Right atrium auricular region (tissue), 2 donors: ENCODE measurements around the gene CZIB. TPM values are rescaled to one million over a fixed set of nuclear protein-coding genes. Genes with fewer than 3 reads are reported as not detected.

Experiments used
- DNase-seq: peaks from one replicate; pipeline ENCODE4 v3.0.0-alpha.2; 2019; ENCODE audit warnings: low spot score
- H3K27ac ChIP-seq, 2 donors: fragments of 200-600 bp; sonication (generic); 1 replicate in 1 of 2; 2 replicates in 1 of 2; pipeline ENCODE4 v1.5.1; 2016 to 2019
- H3K27me3 ChIP-seq, 2 donors: fragments of 200-600 bp; sonication (generic); one replicate each; pipeline versions ENCODE4 v1.5.1 to v1.6.0; 2017 to 2019
- H3K36me3 ChIP-seq: fragments of 200-600 bp; sonication (generic); one replicate; pipeline ENCODE4 v1.5.1; 2016
- H3K4me1 ChIP-seq, 2 donors: fragments of 200-600 bp; sonication (generic); one replicate each; pipeline versions ENCODE4 v1.5.1 to v1.6.0; 2017 to 2019
- H3K4me3 ChIP-seq, 2 donors: fragments of 200-600 bp; sonication (generic); 1 replicate in 1 of 2; 2 replicates in 1 of 2; pipeline ENCODE4 v1.5.1; 2017 to 2019; ENCODE audit warnings: mild to moderate bottlenecking in 1 of 2, moderate library complexity in 1 of 2
- H3K9me3 ChIP-seq, 2 donors: fragments of 200-600 bp; sonication (generic); one replicate each; pipeline ENCODE4 v1.5.1; 2019
- total RNA-seq, 2 donors: library from RNA; depleted of rRNA; stranded (reverse); fragments of >200 nt; gene quantifications; one replicate each; pipeline ENCODE4 v1.1.0, GENCODE V29; 2016
- TF ChIP-seq, protein P1 (sequence below), 2 donors: fragments of 200-600 bp; sonication (generic); IDR thresholded peaks; one replicate each; pipeline ENCODE4 v1.5.1; 2019; ENCODE audit warnings: antibody characterized with exemption in 2 of 2

The CZIB gene
- total RNA-seq, 2 donors from 2014 or later, result 36.8 to 38.2 TPM

DNA sequence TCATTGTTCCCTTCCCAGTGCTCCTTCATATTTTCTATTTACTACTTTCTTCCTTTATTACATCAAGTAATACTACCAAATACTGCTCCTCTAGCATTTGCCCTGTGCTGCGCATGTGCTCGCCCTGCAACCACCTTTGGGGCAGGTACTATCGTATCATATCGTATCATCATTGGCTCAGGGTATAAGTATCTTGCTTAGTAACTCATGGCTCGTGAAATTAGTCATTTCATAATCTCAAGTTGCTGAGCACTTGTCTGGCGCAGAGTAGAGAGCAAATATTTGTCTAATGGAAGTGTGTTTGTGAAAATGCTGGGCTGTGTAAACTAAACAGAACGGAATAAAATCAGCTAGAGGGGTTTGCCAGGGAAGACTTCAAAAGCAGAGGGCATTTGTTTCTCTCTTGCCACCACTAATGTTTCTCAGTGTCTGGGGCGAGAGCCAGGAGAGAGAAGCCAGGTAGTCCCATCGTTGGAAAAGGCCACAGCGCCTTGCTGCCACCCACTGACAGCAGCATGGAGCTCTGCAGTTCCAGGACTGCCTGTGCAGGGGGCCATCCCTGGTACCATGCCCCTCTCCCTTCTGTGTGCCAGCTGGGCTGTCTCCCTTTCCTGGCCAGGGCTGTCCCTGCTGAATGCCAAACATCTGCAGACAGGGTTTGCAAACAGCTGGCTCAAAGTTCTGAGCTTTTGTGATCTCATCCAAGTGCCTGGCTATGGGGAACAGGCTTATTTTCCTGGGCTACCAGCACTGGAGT, 43.8 kb downstream of the CZIB start:
- Histone ChIP-seq H3K4me3 (no peak overlapping the region), H3K9me3 (no peaks in the 10 kb centered on the region), H3K4me1 (peaks cover 0 to 19% of the 10 kb centered on the region in 2 donors), H3K27me3 (no peaks in the 10 kb centered on the region), H3K27ac (peak overlapping the region; percentile 8 to 32), H3K36me3 (no peaks in the 10 kb centered on the region)
- DNase-seq, result no peak
- TF ChIP-seq, protein P1, sequence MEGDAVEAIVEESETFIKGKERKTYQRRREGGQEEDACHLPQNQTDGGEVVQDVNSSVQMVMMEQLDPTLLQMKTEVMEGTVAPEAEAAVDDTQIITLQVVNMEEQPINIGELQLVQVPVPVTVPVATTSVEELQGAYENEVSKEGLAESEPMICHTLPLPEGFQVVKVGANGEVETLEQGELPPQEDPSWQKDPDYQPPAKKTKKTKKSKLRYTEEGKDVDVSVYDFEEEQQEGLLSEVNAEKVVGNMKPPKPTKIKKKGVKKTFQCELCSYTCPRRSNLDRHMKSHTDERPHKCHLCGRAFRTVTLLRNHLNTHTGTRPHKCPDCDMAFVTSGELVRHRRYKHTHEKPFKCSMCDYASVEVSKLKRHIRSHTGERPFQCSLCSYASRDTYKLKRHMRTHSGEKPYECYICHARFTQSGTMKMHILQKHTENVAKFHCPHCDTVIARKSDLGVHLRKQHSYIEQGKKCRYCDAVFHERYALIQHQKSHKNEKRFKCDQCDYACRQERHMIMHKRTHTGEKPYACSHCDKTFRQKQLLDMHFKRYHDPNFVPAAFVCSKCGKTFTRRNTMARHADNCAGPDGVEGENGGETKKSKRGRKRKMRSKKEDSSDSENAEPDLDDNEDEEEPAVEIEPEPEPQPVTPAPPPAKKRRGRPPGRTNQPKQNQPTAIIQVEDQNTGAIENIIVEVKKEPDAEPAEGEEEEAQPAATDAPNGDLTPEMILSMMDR (IDR thresholded peaks at IDR 0.05), result peak in 1 of 2 donors; percentile 67

DNA sequence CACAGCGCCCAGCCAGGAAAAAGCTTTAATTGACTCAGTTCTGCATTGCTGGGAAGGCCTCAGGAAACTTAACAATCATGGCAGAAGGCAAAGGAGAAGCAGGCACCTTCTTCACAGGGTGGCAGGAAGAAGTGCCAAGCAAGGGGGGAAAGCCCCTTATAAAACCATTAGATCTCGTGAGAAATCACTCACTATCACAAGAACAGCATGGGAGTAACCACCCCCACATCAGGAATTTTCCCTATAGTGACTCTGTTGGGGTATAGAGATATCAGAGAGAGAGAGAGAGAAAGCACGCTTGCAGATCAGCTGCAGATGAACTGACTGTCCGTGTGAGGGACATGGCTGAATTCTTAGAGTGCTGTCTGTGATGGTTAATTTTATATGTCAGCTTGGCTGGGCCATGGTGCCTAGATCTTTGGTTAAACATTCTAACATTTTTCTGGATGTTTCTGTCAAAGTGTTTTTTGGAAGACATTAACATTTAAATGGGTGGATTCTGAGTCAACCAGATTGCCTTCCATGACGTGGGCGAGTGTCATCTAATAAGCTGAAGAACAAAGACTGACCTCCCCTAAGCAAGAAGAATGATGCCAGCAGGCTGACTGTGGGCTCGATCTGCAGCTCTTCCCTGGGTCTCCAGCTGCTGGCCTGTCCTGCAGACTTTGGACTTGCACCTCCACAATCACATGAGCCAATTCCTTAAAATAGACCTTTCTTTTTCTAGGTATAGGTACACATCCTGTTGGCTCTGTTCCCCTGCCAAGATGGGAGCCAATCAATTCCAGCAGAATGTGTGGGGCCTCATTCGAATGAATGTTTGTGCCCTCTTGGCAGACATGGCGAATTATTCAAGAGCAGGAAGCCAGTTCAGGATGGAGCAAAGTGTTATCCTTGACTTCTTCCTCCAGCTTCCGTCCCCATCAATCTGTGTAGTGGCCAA, 45.2 kb downstream of the CZIB start:
- no peaks in the 10 kb centered on the region for H3K9me3 ChIP-seq
- no peaks in the 10 kb centered on the region for H3K27me3 ChIP-seq
- TF ChIP-seq, protein P1 (IDR thresholded peaks at IDR 0.05), result no peak
- no peak overlapping the region for H3K27ac ChIP-seq
- H3K36me3 ChIP-seq, result no peaks in the 10 kb centered on the region
- no peak for DNase-seq
- H3K4me3 ChIP-seq, result no peak overlapping the region
- peaks cover 0 to 19% of the 10 kb centered on the region in 2 donors for H3K4me1 ChIP-seq

DNA sequence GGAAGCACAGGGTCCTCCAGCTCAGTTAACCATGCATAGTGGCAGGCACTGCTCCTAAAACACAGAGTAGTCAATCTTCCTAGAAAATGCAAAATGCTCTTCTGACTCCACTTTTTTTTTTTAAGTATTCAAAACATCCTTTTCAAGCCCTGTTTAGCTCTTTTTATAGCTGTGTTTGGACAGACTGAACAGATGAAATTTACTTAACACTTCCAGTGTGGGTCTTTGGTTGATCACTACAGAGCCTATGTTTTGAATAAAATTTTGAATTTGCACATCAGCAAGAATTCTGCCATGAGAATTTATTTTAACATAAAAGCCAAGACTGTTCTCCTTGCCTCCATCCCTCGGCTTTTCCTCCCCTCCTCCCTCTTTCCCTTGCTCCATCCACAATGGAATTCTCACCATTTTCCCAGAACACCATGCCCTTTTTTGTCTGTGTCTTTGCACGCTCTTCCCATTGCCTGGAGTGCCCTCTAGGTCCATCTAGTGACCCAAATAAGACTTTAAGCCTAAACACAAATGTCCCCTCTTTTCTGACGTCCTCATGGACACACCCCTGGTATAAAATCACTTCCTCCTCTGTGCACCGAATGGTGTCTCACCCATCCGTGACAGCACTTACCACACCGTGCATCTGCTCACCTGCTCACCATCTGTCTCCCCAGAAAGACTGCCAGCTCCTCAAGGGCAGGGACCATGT, 47.9 kb downstream of the CZIB start:
- Histone ChIP-seq H3K4me1 (peaks cover 0 to 19% of the 10 kb centered on the region in 2 donors), H3K4me3 (no peak overlapping the region), H3K27ac (no peak overlapping the region), H3K9me3 (no peaks in the 10 kb centered on the region), H3K27me3 (no peaks in the 10 kb centered on the region), H3K36me3 (no peaks in the 10 kb centered on the region)
- TF ChIP-seq, protein P1 (IDR thresholded peaks at IDR 0.05), result peak in 1 of 2 donors; percentile 24
- DNase-seq, result no peak

DNA sequence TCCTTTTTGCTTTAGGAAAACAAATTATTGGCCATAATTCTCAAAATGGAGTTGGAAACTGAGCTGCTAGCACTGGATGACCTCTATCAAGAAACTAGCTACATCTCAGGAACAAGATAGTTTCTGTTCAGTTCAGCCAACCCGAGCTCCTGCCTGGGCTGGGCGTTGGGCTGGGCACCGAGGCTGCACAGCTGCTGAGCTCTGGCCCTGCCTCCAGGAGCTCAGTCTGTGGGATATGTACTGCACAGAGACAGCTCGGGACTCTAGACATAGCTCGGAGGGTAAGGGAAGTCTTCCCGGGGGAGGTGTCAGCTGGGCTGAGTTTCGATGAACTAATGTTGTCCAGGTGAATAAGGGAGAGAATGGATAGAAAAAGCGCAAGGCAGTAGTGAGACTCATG, 53.5 kb downstream of the CZIB start:
- no peak overlapping the region for H3K27ac ChIP-seq
- no peaks in the 10 kb centered on the region for H3K27me3 ChIP-seq
- no peak overlapping the region for H3K4me3 ChIP-seq
- H3K4me1 ChIP-seq, result no peaks in the 10 kb centered on the region
- no peak for DNase-seq
- no peaks in the 10 kb centered on the region for H3K9me3 ChIP-seq
- no peaks in the 10 kb centered on the region for H3K36me3 ChIP-seq
- TF ChIP-seq, protein P1 (IDR thresholded peaks at IDR 0.05), result no peak

DNA sequence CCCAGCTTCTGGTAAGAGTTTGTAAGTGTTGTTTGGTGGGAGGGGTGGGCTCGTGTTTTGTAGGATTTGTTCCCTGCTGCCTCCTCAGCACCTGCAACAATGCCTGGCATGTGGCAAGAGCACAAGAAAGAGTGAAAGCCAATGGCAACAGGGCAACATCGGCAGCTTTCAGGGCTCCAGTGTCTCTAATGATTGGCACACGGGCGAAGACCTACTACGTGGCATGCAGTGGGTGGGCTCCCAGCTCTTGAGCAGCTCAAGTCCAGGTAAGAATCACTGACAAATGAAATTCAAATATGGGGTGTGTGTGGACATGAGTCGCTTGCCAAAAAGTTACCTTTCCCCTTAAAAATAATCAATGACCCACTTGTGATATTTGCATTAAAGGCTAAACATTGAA, 54.1 kb downstream of the CZIB start:
- TF ChIP-seq, protein P1 (IDR thresholded peaks at IDR 0.05), result no peak
- Histone ChIP-seq H3K36me3 (no peaks in the 10 kb centered on the region), H3K9me3 (no peaks in the 10 kb centered on the region), H3K4me3 (no peak overlapping the region), H3K27ac (no peak overlapping the region), H3K4me1 (no peaks in the 10 kb centered on the region), H3K27me3 (no peaks in the 10 kb centered on the region)
- DNase-seq, result no peak
